ENCODE results near the gene FKBP6.
"Not testable (repeated sequence)": the region's sequence is repeated elsewhere in the genome, so short reads cannot be mapped to it uniquely, and the experiment has no call there.

Gene FKBP6

DNA sequence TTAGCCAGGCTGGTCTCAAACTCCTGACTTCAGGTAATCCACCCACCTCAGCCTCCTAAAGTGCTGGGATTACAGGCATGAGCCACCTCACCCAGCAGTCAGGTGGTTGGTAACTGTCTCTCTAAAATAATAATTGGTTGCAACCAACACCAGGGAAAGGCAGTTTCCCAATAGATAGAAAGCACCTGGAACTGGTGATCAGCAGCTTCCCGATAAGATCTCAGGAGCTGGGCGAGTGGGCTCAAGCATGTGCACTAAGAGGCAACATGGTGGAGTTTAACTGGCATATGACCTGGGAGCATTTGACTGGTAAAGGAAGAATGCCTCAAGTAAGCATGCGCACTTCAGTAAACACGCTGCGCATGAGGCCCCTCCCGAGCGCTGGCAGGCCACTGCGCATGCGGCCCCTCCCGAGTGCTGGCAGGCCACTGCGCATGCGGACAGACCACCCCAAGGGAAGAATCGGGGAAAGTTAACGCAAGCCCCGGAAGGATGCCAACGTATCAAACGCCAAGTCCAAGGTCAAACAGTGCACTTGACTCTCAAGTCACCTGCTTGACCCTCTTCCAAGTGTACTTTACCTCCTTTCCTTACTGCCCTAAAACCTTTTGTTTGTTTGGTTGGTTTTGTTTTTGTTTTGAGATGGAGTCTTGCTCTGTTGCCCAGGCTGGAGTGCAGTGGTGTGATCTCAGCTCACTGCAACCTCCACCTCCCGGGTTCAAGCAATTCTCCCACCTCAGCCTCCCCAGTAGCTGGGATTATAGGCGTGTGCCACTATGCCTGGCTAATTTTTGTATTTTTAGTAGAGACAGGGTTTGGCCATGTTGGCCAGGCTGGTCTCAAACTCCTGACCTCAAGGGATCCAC lies 71.5 kb downstream of the FKBP6 start:
- peak overlapping the region in 1 of 2 donors; percentile 41 for H3K4me3 Mint-ChIP-seq
- peak; percentile 17 to 41 (median 18) for DNase-seq
- peak; percentile 17 for ATAC-seq (replicated peaks)
- H3K9me3 Mint-ChIP-seq; H3K27ac Mint-ChIP-seq; H3K36me3 Mint-ChIP-seq (ENCODE audit: insufficient read depth); H3K4me1 Mint-ChIP-seq (ENCODE audit: low read depth in 2 of 2): not testable (repeated sequence)
- H3K27me3 Mint-ChIP-seq: peaks cover 21 to 42% of the 10 kb centered on the region in 2 donors

DNA sequence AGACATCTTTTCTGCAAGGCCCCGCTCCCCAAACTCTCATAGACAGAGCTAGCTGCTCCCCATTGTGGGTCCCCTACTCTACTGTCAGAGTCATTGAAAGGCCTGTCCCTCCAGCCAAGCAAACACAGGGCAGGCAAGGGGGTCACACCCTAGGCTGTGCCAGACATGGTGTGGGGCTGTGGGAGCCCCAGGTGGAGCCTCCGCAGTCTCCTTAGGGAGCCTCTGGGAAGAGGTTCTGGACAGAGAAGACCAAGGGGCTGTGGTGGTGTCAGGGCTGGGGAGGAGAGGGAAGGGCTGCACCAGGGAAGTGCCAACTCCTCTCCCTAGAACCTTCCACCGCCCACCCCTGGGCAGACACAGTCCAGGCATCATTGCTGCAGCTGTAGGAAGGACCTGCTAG lies 76.9 kb downstream of the FKBP6 start:
- not testable (repeated sequence) for H3K27ac Mint-ChIP-seq; H3K36me3 Mint-ChIP-seq (ENCODE audit: insufficient read depth); H3K4me1 Mint-ChIP-seq (ENCODE audit: low read depth in 2 of 2); H3K4me3 Mint-ChIP-seq; ATAC-seq (replicated peaks); H3K9me3 Mint-ChIP-seq; H3K27me3 Mint-ChIP-seq; DNase-seq
